ENCODE data around the gene CTIF. TPM values are rescaled to one million over a fixed set of nuclear protein-coding genes. Genes with fewer than 3 reads are reported as not detected.

CTIF gene
- total RNA-seq, 5 donors from 2014 or later (not counting 1 experiment from before 2014, with no cell fraction given): 3.2 to 6.7 (median 4.7) TPM

DNA sequence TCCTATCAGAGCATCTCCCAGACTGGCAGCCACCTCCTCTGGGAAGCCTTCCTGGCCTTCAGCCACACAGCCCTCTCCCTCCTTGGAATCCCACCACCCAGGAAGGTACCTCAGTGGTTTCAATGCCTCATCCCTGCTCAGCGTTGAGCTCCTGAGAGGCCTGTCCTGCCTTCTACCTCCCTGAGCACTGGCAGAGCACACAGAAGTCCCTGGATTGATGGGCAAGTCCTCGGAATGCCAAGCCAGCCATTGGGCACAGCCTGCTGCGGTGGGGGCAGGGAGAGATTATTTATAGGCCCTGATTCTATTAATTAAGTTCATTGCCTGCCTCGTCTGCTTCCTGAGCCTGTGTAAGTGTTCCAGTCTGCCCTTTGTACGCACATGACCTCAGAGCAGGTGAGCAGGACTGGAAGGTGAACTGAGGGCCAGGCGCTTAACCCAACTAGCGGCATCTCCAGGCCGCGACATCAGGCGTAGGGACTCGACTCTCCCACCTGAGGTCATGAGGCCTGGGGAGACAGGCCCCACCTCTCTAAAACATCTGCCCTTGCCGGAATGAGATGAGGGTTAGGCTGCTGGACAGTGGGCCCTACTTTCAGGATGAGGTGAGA, 348.6 kb downstream of the CTIF start:
- Histone ChIP-seq H3K4me1 (ENCODE audit: control insufficient read depth in 1 of 2, extremely low read depth in 1 of 2, insufficient read depth in 2 of 2, low read length in 2 of 2) (no peaks in the 10 kb centered on the region), H3K27ac (ENCODE audit: low read length) (no peak overlapping the region), H3K4me3 (ENCODE audit: control insufficient read depth in 1 of 2, extremely low read depth in 1 of 2, low read length in 1 of 2) (no peak overlapping the region), H3K9me3 (no peaks in the 10 kb centered on the region), H3K36me3 (ENCODE audit: control insufficient read depth in 2 of 2, extremely low read depth in 1 of 2, insufficient read depth in 1 of 2, low read length in 1 of 2) (no peaks in the 10 kb centered on the region), H3K27me3 (replicated peaks in 1 of 2; ENCODE audit: control insufficient read depth in 2 of 2, extremely low read depth in 1 of 2, insufficient read depth in 2 of 2, low read length in 1 of 2) (no peaks in the 10 kb centered on the region)
- POLR2A ChIA-PET: no interaction called here
- no peaks in the 10 kb centered on the region for H3K36me3 Mint-ChIP-seq
- no peak overlapping the region for H3K27ac Mint-ChIP-seq
- no peak overlapping the region for H3K4me3 Mint-ChIP-seq
- ATAC-seq (replicated peaks in 1 of 4) (no peak), DNase-seq (no peak)
- H3K4me1 Mint-ChIP-seq: peaks cover 0 to 13% (median 0%) of the 10 kb centered on the region in 3 donors
- no peaks in the 10 kb centered on the region for H3K9me3 Mint-ChIP-seq
- 97% methylated on average over 3 of the region's 12 CpGs for WGBS (ENCODE audit: insufficient coverage)
- CTCF ChIA-PET: no interaction called here
- H3K27me3 Mint-ChIP-seq: no peaks in the 10 kb centered on the region

- no peaks in the 10 kb centered on the region for H3K4me1 ChIP-seq (ENCODE audit: control insufficient read depth in 1 of 2, extremely low read depth in 1 of 2, insufficient read depth in 2 of 2, low read length in 2 of 2)
- no peak overlapping the region for H3K4me3 Mint-ChIP-seq
- peaks cover 0 to 13% (median 0%) of the 10 kb centered on the region in 3 donors for H3K4me1 Mint-ChIP-seq
- ATAC-seq (replicated peaks in 1 of 4) (no peak), DNase-seq (no peak)
- WGBS (ENCODE audit: insufficient coverage): 91% methylated on average over 12 of the region's 18 CpGs
- H3K36me3 ChIP-seq (ENCODE audit: control insufficient read depth in 2 of 2, extremely low read depth in 1 of 2, insufficient read depth in 1 of 2, low read length in 1 of 2): no peaks in the 10 kb centered on the region
- H3K27ac ChIP-seq (ENCODE audit: low read length): no peak overlapping the region
- POLR2A ChIA-PET: no interaction called here
- no peak overlapping the region for H3K4me3 ChIP-seq (ENCODE audit: control insufficient read depth in 1 of 2, extremely low read depth in 1 of 2, low read length in 1 of 2)
- CTCF ChIA-PET: no interaction called here
- H3K36me3 Mint-ChIP-seq: no peaks in the 10 kb centered on the region
- H3K27ac Mint-ChIP-seq: no peak overlapping the region
- no peaks in the 10 kb centered on the region for H3K9me3 Mint-ChIP-seq
- no peaks in the 10 kb centered on the region for H3K9me3 ChIP-seq
- H3K27me3 ChIP-seq (replicated peaks in 1 of 2; ENCODE audit: control insufficient read depth in 2 of 2, extremely low read depth in 1 of 2, insufficient read depth in 2 of 2, low read length in 1 of 2): no peaks in the 10 kb centered on the region
- H3K27me3 Mint-ChIP-seq: no peaks in the 10 kb centered on the region
Measured at GRCh38 chr18:48887905-48888772, 349.3 kb downstream of the CTIF start.

GRCh38 chr18:48888773-48889080, 349.9 kb downstream of the CTIF start:
- no peak overlapping the region for H3K4me3 Mint-ChIP-seq
- H3K27ac Mint-ChIP-seq: no peak overlapping the region
- DNase-seq (no peak), ATAC-seq (replicated peaks in 1 of 4) (no peak)
- Histone ChIP-seq H3K27me3 (replicated peaks in 1 of 2; ENCODE audit: control insufficient read depth in 2 of 2, extremely low read depth in 1 of 2, insufficient read depth in 2 of 2, low read length in 1 of 2) (no peaks in the 10 kb centered on the region), H3K4me3 (ENCODE audit: control insufficient read depth in 1 of 2, extremely low read depth in 1 of 2, low read length in 1 of 2) (no peak overlapping the region), H3K4me1 (ENCODE audit: control insufficient read depth in 1 of 2, extremely low read depth in 1 of 2, insufficient read depth in 2 of 2, low read length in 2 of 2) (no peaks in the 10 kb centered on the region), H3K36me3 (ENCODE audit: control insufficient read depth in 2 of 2, extremely low read depth in 1 of 2, insufficient read depth in 1 of 2, low read length in 1 of 2) (no peaks in the 10 kb centered on the region), H3K27ac (ENCODE audit: low read length) (no peak overlapping the region), H3K9me3 (no peaks in the 10 kb centered on the region)
- POLR2A ChIA-PET: no interaction called here
- WGBS (ENCODE audit: insufficient coverage): no CpG with 5 or more reads among the region's 5 CpGs
- CTCF ChIA-PET: no interaction called here
- no peaks in the 10 kb centered on the region for H3K36me3 Mint-ChIP-seq
- no peaks in the 10 kb centered on the region for H3K9me3 Mint-ChIP-seq
- peaks cover 0 to 13% (median 0%) of the 10 kb centered on the region in 3 donors for H3K4me1 Mint-ChIP-seq
- no peaks in the 10 kb centered on the region for H3K27me3 Mint-ChIP-seq

- H3K27ac Mint-ChIP-seq: no peak overlapping the region
- no peaks in the 10 kb centered on the region for H3K36me3 ChIP-seq (ENCODE audit: control insufficient read depth in 2 of 2, extremely low read depth in 1 of 2, insufficient read depth in 1 of 2, low read length in 1 of 2)
- CTCF ChIA-PET: no interaction called here
Measured at GRCh38 chr18:48889115-48889941, 350.5 kb downstream of the CTIF start.

DNA sequence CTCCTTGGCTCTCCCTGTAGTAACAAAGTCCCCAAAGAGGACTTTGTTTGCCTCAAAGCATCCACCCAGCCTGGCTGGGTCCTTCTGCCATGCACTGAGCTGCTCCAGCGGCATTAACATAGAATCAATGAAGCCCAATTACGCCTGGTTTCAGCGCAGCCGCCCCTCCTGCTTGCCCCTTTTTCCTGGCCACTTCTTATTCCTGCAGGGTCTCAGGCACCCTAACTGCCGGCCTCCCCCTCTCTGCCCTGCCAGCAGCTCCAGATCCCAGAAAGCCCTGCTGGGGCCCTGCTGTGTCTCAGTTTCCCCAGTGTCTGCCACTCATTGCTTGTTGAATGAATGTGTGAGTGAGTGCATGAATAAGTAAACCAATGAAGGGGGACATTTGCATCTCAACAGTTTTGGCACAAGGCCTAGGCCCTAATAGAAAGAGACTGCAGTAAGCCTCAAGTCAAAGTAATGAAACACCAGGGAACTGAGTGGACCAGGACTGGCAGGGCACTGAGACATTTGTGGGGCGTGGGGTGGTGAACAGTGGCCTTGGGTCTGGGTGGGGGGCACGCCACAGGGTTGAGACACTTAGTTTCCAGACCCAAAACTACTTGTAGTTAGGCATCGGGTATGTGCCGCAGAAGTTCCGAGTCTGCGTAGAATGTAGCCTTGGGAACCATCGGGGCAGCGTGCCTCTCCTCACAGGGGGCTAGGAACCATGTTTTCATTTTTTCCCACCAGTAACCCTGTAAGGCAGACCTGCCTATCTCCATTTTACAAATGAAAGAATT, 351.3 kb downstream of the CTIF start:
- Histone ChIP-seq H3K9me3 (no peaks in the 10 kb centered on the region), H3K4me3 (ENCODE audit: control insufficient read depth in 1 of 2, extremely low read depth in 1 of 2, low read length in 1 of 2) (no peak overlapping the region), H3K36me3 (ENCODE audit: control insufficient read depth in 2 of 2, extremely low read depth in 1 of 2, insufficient read depth in 1 of 2, low read length in 1 of 2) (no peaks in the 10 kb centered on the region), H3K4me1 (ENCODE audit: control insufficient read depth in 1 of 2, extremely low read depth in 1 of 2, insufficient read depth in 2 of 2, low read length in 2 of 2) (no peaks in the 10 kb centered on the region), H3K27me3 (replicated peaks in 1 of 2; ENCODE audit: control insufficient read depth in 2 of 2, extremely low read depth in 1 of 2, insufficient read depth in 2 of 2, low read length in 1 of 2) (no peaks in the 10 kb centered on the region), H3K27ac (ENCODE audit: low read length) (no peak overlapping the region)
- DNase-seq (no peak), ATAC-seq (replicated peaks in 1 of 4) (no peak)
- POLR2A ChIA-PET: no interaction called here
- no peak overlapping the region for H3K27ac Mint-ChIP-seq
- no peaks in the 10 kb centered on the region for H3K27me3 Mint-ChIP-seq
- peaks cover 0 to 7% (median 0%) of the 10 kb centered on the region in 3 donors for H3K4me1 Mint-ChIP-seq
- CTCF ChIA-PET: no interaction called here
- no peaks in the 10 kb centered on the region for H3K36me3 Mint-ChIP-seq
- 90% methylated on average over 7 of the region's 13 CpGs for WGBS (ENCODE audit: insufficient coverage)
- no peak overlapping the region for H3K4me3 Mint-ChIP-seq
- H3K9me3 Mint-ChIP-seq: no peaks in the 10 kb centered on the region

More at GRCh38 chr18:48889115-48889941, 350.5 kb downstream of the CTIF start:
- peaks cover 0 to 10% (median 0%) of the 10 kb centered on the region in 3 donors for H3K4me1 Mint-ChIP-seq
- Histone ChIP-seq H3K4me1 (ENCODE audit: control insufficient read depth in 1 of 2, extremely low read depth in 1 of 2, insufficient read depth in 2 of 2, low read length in 2 of 2) (no peaks in the 10 kb centered on the region), H3K4me3 (ENCODE audit: control insufficient read depth in 1 of 2, extremely low read depth in 1 of 2, low read length in 1 of 2) (no peak overlapping the region), H3K27ac (ENCODE audit: low read length) (no peak overlapping the region), H3K9me3 (no peaks in the 10 kb centered on the region), H3K27me3 (replicated peaks in 1 of 2; ENCODE audit: control insufficient read depth in 2 of 2, extremely low read depth in 1 of 2, insufficient read depth in 2 of 2, low read length in 1 of 2) (no peaks in the 10 kb centered on the region)
- POLR2A ChIA-PET: no interaction called here
- H3K9me3 Mint-ChIP-seq: no peaks in the 10 kb centered on the region
- WGBS (ENCODE audit: insufficient coverage): 89% methylated on average over 13 of the region's 18 CpGs
- no peak overlapping the region for H3K4me3 Mint-ChIP-seq
- H3K36me3 Mint-ChIP-seq: no peaks in the 10 kb centered on the region
- no peaks in the 10 kb centered on the region for H3K27me3 Mint-ChIP-seq
- no peak for DNase-seq
- no peak for ATAC-seq (replicated peaks in 1 of 4)

DNA sequence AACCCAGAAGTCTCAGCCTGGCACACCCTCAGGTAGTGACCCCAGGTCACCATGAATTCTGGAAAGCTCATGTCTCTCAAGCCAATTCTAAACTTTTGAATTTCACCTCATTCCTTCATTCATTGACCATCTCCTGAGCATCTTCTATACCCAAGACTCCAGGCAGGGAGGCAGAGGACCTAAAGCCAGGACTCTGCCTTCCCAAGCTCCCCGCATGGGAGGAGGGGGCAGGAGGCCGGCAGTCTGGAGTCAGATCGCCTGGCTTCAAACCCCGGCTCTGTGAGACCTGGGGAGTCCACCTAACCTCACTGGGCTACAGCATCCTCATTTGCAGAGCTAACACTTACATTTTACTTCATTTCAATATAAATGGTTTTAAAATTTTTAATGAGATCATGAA, 352.9 kb downstream of the CTIF start:
- Mint-ChIP-seq H3K4me3 (no peak overlapping the region), H3K27ac (no peak overlapping the region), H3K4me1 (peaks cover 0 to 2% (median 1%) of the 10 kb centered on the region in 3 donors), H3K9me3 (no peaks in the 10 kb centered on the region), H3K36me3 (no peaks in the 10 kb centered on the region), H3K27me3 (no peaks in the 10 kb centered on the region)
- no peaks in the 10 kb centered on the region for H3K4me1 ChIP-seq (ENCODE audit: control insufficient read depth in 1 of 2, extremely low read depth in 1 of 2, insufficient read depth in 2 of 2, low read length in 2 of 2)
- H3K4me3 ChIP-seq (ENCODE audit: control insufficient read depth in 1 of 2, extremely low read depth in 1 of 2, low read length in 1 of 2): no peak overlapping the region
- no peaks in the 10 kb centered on the region for H3K36me3 ChIP-seq (ENCODE audit: control insufficient read depth in 2 of 2, extremely low read depth in 1 of 2, insufficient read depth in 1 of 2, low read length in 1 of 2)
- no peaks in the 10 kb centered on the region for H3K27me3 ChIP-seq (replicated peaks in 1 of 2; ENCODE audit: control insufficient read depth in 2 of 2, extremely low read depth in 1 of 2, insufficient read depth in 2 of 2, low read length in 1 of 2)
- WGBS (ENCODE audit: insufficient coverage): no CpG with 5 or more reads among the region's 4 CpGs
- no peak overlapping the region for H3K27ac ChIP-seq (ENCODE audit: low read length)
- ChIA-PET CTCF (interaction anchor here in 1 of 2 donors (0.6 kb wide), 1 partner anchor 1651 kb away, joined by 5 read pairs; no protein-coding TSS in a partner anchor), POLR2A (interaction anchor here in 1 of 2 donors (0.6 kb wide), 1 partner anchor 78 kb away, joined by 3 read pairs; no protein-coding TSS in a partner anchor)
- no peaks in the 10 kb centered on the region for H3K9me3 ChIP-seq
- DNase-seq: no peak
- no peak for ATAC-seq (replicated peaks in 1 of 4)

All from T-cell (primary cell).